Stomach (tissue), 9 donors: ENCODE measurements around the gene HOXC11. TPM values are rescaled to one million over a fixed set of nuclear protein-coding genes. Genes with fewer than 3 reads are reported as not detected.

Source experiments
- DNase-seq, 2 donors: peaks; one replicate each; pipeline versions ENCODE4 v3.0.0 to v3.0.0-alpha.2; 2013 to 2019
- H3K27ac ChIP-seq, 5 donors: fragments of 200-600 bp in 4 of 5; sonication (generic) in 4 of 5; one replicate each; pipeline ENCODE4 v1.5.1; 2013 to 2019; ENCODE audit warnings: mild to moderate bottlenecking in 1 of 5, moderate library complexity in 1 of 5
- H3K27me3 ChIP-seq, 3 donors: fragments of 200-600 bp; sonication (generic); one replicate each; pipeline ENCODE4 v1.5.1; 2017 to 2019; ENCODE audit warnings: mixed run types in 1 of 3
- H3K36me3 ChIP-seq, 4 donors: fragments of 200-600 bp; sonication (generic); 1 replicate in 3 of 4; 2 replicates in 1 of 4; pipeline ENCODE4 v1.5.1; 2016 to 2019
- H3K4me1 ChIP-seq, 4 donors: fragments of 200-600 bp; sonication (generic); one replicate each; pipeline ENCODE4 v1.5.1; 2016 to 2019
- H3K4me3 ChIP-seq, 4 donors: fragments of 200-600 bp; sonication (generic) in 3 of 4; one replicate each; pipeline ENCODE4 v1.5.1; 2016 to 2019; ENCODE audit warnings: mild to moderate bottlenecking in 1 of 4
- H3K9me3 ChIP-seq, 4 donors: fragments of 200-600 bp; sonication (generic); one replicate each; pipeline ENCODE4 v1.5.1; 2016 to 2019
- EP300 ChIP-seq: sonication (generic); formaldehyde crosslinking; IDR thresholded peaks from one replicate; pipeline ENCODE4 v1.6.1; 2017; ENCODE audit warnings: antibody characterized with exemption
- POLR2A ChIP-seq, 4 donors: fragments of 450-650 bp; IDR thresholded peaks; one replicate each; pipeline ENCODE4 v1.6.1; 2016; ENCODE audit warnings: antibody characterized with exemption in 4 of 4, control low read depth in 2 of 4, mild to moderate bottlenecking in 1 of 4, moderate library complexity in 1 of 4
- POLR2AphosphoS5 ChIP-seq, 3 donors: sonication (generic); formaldehyde crosslinking; IDR thresholded peaks; one replicate each; pipeline ENCODE4 v1.6.1; 2016; ENCODE audit warnings: antibody characterized with exemption in 3 of 3
- WGBS, 5 donors: extraction: QIAGEN DNeasy Blood & Tissue Kit in 3 of 5; methylation state at CpG; one replicate each; pipeline versions ENCODE4 v1.1.5 to v1.1.7; 2013 to 2018; 5-methylcytosine and 5-hydroxymethylcytosine counted together
- intact Hi-C: fragments of 100-400 bp; cut with DNase I; formaldehyde crosslinking; loops from one replicate; pipeline ENCODE4 v1.15.1; 2023; ENCODE audit warnings: low total_unique reads
- polyA plus RNA-seq, 3 donors: library from polyadenylated mRNA; stranded (reverse); fragments of 200-250 nt; gene quantifications; one replicate each; pipeline ENCODE4 v1.2.3, GENCODE V29; 2013
- total RNA-seq, 5 donors: library from RNA; depleted of rRNA; stranded (reverse); fragments of >200 nt; gene quantifications; one replicate each; pipeline versions ENCODE4 v1.1.0 to v1.2.3, GENCODE V29; 2014 to 2016
- TF ChIP-seq, protein P1 (sequence below), 7 experiments: fragments of 450-650 bp in 4 of 7; fragments of 200-600 bp in 3 of 7; sonication (generic) in 3 of 7; IDR thresholded peaks; one replicate each; pipeline ENCODE4 v1.5.1; 2016 to 2019; ENCODE audit warnings: antibody characterized with exemption in 7 of 7, control low read depth in 2 of 7, mild to moderate bottlenecking in 1 of 7
- donor health status: healthy with polysubstance abuse.
- donor health status: Bipolar disorder and iron deficiency.
- donor health status: healthy.

Gene HOXC11
- total and polyA plus RNA-seq, 8 donors = not detected

DNA sequence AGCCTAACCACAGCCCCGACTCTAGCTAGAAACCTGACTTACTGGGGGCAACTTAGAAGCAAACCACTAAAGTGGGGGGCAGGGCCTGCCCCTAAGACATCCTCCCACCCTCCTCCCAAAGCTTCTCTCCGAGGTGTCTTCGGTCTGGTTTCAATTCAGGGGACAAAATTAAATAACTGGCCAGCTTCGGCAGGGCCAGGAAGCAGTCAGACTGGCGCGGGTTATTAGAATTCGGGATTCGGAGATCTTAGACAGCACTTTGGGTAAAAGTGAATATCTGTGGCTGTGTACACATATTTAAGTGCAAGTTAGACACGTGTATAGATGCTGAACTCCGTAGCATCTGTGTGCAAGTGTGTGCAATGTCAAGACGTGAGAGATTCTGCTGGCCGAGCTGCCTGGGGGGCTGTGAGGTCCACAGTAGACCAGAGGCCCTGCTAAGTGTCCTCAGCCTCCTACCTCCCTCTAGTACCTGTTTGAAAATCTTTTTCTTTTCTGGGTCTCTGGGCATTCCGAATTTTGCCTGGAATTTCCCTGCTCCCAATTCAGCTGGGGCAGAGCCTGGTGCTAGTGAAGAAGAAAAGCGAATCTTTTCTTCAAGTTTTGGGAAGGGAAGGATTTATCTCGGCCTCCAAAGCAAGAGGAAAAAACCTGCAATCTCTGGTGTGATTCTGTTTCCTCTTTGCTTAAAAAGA lies 8.0 kb downstream of the HOXC11 start:
- intact Hi-C loops = no loop called here
- 23 to 34% (median 29%) methylated on average over 15 of the region's 15 CpGs for WGBS, 5 donors
- no peak for DNase-seq

DNA sequence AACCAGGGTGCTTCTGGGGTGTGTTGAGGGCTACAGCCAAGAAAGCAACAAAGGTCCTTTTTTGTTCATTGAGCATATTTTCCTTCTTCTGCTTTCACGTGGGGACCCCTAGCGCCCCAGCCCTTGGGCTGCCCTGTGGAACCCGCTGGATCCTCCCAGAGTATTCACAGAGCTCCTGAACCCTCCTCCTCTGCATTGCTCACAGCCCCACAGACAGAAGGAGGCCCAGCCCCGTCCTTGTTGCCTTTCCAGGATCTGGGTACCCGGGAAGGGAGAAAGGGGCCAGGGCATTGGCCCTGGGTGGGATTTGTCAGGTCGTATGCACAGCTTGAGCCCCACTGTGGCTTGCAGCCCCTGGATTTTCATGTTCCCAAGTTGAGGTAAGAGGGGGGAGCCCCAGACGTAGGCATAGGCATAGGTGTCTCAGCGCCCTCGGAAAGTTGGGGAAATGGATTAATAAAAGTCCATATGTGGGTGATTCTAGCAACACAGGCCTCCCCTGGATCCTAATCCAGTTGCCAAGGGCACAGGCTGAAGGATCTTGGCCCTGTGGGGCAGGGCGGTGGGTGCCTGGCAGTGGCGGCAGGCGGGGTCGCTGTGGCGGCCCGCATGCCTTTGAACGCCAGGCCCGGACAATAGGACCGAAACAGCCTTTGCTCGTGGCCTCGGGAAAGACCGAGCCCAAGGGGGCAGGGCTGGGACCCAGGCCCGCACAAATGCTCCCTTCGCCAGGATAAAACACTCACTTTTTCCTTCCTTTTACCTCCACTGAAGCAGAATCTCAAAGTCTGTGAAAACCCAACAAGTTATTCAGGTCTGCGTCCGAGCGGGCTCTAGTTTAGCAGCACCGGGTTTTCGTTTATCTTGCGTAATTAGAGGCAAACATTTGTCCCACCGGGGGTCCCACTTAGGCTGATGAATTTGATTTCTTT lies 9.0 kb downstream of the HOXC11 start:
- H3K36me3 ChIP-seq = no peaks in the 10 kb centered on the region
- WGBS, 5 donors = 17 to 24% (median 20%) methylated on average over 30 of the region's 30 CpGs
- peaks cover 15 to 38% (median 28%) of the 10 kb centered on the region in 4 donors for H3K4me1 ChIP-seq
- H3K9me3 ChIP-seq = peaks cover 0 to 17% (median 1%) of the 10 kb centered on the region in 4 donors
- intact Hi-C loops = no loop called here
- no peak overlapping the region for H3K4me3 ChIP-seq
- no peak for DNase-seq
- TF ChIP-seq POLR2AphosphoS5 (IDR thresholded peaks at IDR 0.05) (no peak), POLR2A (IDR thresholded peaks at IDR 0.05) (no peak), EP300 (no peak)
- TF ChIP-seq, protein P1, sequence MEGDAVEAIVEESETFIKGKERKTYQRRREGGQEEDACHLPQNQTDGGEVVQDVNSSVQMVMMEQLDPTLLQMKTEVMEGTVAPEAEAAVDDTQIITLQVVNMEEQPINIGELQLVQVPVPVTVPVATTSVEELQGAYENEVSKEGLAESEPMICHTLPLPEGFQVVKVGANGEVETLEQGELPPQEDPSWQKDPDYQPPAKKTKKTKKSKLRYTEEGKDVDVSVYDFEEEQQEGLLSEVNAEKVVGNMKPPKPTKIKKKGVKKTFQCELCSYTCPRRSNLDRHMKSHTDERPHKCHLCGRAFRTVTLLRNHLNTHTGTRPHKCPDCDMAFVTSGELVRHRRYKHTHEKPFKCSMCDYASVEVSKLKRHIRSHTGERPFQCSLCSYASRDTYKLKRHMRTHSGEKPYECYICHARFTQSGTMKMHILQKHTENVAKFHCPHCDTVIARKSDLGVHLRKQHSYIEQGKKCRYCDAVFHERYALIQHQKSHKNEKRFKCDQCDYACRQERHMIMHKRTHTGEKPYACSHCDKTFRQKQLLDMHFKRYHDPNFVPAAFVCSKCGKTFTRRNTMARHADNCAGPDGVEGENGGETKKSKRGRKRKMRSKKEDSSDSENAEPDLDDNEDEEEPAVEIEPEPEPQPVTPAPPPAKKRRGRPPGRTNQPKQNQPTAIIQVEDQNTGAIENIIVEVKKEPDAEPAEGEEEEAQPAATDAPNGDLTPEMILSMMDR (IDR thresholded peaks at IDR 0.05) = no peak
- no peak overlapping the region for H3K27ac ChIP-seq
- peaks cover 55 to 100% (median 99%) of the 10 kb centered on the region in 3 donors for H3K27me3 ChIP-seq

More for the DNA sequence above, 8.0 kb downstream of the HOXC11 start:
- no peak overlapping the region for H3K4me3 ChIP-seq
- peaks cover 11 to 32% (median 22%) of the 10 kb centered on the region in 4 donors for H3K4me1 ChIP-seq
- H3K27ac ChIP-seq = no peak overlapping the region
- H3K36me3 ChIP-seq = no peaks in the 10 kb centered on the region
- H3K9me3 ChIP-seq = peaks cover 0 to 17% (median 1%) of the 10 kb centered on the region in 4 donors
- no peak for TF ChIP-seq POLR2A (IDR thresholded peaks at IDR 0.05)
- no peak for TF ChIP-seq POLR2AphosphoS5 (IDR thresholded peaks at IDR 0.05)
- TF ChIP-seq, protein P1 (IDR thresholded peaks at IDR 0.05) = no peak
- no peak for TF ChIP-seq EP300
- H3K27me3 ChIP-seq = peaks cover 54 to 100% (median 99%) of the 10 kb centered on the region in 3 donors

DNA sequence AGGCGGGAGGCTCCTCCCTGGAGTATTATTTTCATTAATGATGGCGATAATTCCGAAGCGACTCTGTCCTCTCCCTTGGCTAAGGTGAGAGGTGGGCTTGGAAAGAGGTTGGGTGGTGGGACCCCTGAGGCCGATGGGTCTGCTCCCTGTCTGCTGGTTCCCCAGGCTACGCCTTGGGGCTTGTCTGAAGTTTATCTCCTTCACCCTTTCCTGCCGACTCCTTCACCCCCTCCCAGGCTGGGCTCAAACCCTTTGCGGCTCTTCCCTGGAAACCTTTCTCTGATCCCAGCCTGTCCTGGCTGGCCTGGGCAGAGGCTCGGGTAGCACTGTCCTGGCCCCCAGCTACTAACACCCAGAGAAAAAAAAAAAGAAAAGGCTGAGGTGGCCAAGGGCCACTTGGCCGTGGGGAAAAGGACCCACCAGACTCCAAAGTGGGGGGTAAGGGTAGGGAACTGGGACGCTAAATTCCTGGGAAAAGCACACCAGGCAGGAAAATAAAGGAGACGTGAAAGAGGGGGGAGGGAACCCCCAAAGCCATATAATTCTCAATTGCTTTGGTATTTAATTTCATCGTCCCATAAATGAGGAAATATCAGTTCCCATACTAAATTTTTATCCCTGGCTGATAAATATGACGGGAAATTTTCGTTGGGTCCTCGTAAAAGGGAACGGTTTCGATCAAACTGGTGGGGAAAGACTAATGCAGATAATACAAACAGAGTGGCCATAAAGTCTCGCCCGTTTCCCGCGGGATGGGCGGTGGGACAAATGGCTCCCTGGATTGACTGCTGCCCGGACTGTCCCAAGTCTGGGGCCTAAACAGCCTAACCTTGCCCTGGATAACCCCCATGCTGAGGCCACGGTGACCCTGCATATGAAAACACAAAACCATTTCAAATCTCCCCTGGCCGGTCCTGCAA lies 10.0 kb downstream of the HOXC11 start:
- no peak for TF ChIP-seq POLR2AphosphoS5 (IDR thresholded peaks at IDR 0.05)
- TF ChIP-seq, protein P1 (IDR thresholded peaks at IDR 0.05) = no peak
- no peak for TF ChIP-seq EP300
- TF ChIP-seq POLR2A (IDR thresholded peaks at IDR 0.05) = no peak
- DNase-seq = no peak
- intact Hi-C loops = no loop called here
- H3K27ac ChIP-seq = no peak overlapping the region
- peaks cover 66 to 100% (median 99%) of the 10 kb centered on the region in 3 donors for H3K27me3 ChIP-seq
- whole genome bisulfite sequencing, 5 donors = 14 to 18% (median 15%) methylated on average over 25 to 26 of the region's 26 CpGs
- H3K4me1 ChIP-seq = peaks cover 15 to 36% (median 28%) of the 10 kb centered on the region in 4 donors
- H3K4me3 ChIP-seq = no peak overlapping the region
- H3K9me3 ChIP-seq = peaks cover 0 to 17% (median 1%) of the 10 kb centered on the region in 4 donors
- no peaks in the 10 kb centered on the region for H3K36me3 ChIP-seq
